Endometrial microvascular endothelial cells (primary cell): ENCODE measurements around the gene TMEM125. TPM values are rescaled to one million over a fixed set of nuclear protein-coding genes. Genes with fewer than 3 reads are reported as not detected.

Source experiments
- in situ Hi-C: cut with HindIII; loops from 2 replicates; pipeline ENCODE4 v1.10.0; 2017; ENCODE audit warnings: low sequenced_read_pairs, low pct_unique_long_range_greater_than_20kb; ENCODE audit errors: inconsistent ontology term
- total RNA-seq: library from RNA; depleted of rRNA; stranded (reverse); fragments of >200 nt; gene quantifications from one replicate; pipeline ENCODE4 v1.2.3, GENCODE V29; 2015; ENCODE audit errors: inconsistent ontology term

TMEM125 gene
- total RNA-seq, 1 donor from 2014 or later: not detected

DNA sequence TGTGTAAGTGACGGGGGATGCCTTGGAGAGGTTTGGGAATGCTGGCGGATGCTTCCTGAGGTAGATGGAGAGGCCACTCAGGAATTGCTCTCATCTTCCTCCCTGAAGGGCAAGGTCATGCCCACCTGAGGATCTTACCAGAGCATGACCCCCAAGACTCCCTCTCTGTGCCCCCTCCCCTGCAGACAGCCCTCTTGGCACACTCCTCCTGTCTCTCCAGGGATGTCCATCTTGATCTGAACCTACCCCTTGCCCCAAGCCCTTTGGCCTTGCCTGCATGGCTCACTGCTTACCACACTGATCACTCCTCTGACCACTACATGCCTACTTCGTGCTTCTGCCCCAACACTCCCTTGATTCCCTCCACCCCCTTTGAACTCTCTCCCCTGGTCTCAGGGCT, 50.0 kb downstream of the TMEM125 start:
- in situ Hi-C loops: no loop called here

GRCh38 chr1:43321331-43321891, 51.6 kb downstream of the TMEM125 start:
- in situ Hi-C loops: no loop called here

DNA sequence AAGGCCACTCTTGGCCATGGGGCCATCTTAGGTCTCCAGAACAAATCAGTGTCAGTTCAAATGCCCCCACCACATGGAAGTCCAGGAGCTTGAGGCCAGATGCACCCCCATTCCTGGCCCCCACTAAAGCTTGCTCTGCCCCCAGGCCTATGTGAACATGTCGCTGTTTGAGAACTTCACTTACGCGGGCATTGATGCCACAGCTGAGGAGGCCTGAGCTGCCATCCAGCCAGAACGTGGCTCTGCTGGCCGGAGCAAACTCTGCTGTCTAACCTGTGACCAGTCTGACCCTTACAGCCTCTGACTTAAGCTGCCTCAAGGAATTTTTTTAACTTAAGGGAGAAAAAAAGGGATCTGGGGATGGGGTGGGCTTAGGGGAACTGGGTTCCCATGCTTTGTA, 52.7 kb downstream of the TMEM125 start:
- in situ Hi-C loops: no loop called here

Other genes with a start within 250 kb of the TMEM125 start
- 184 TPM for gene EBNA1BP2, start 97.7 kb upstream of the TMEM125 start, total RNA-seq
- gene CFAP57, start 97.7 kb upstream of the TMEM125 start, total RNA-seq: not detected
- not detected for gene C1orf210, start 15.6 kb downstream of the TMEM125 start, total RNA-seq
- gene TIE1, start 31.0 kb downstream of the TMEM125 start, total RNA-seq: 302 TPM
- not detected for gene MPL, start 67.8 kb downstream of the TMEM125 start, total RNA-seq
- 251 TPM for gene CDC20, start 89.0 kb downstream of the TMEM125 start, total RNA-seq
- gene ELOVL1, start 98.0 kb downstream of the TMEM125 start, total RNA-seq: 115 TPM
- 51.3 TPM for gene MED8, start 119.8 kb downstream of the TMEM125 start, total RNA-seq
- 10.9 TPM for gene SZT2, start 119.9 kb downstream of the TMEM125 start, total RNA-seq
- 159 TPM for gene HYI, start 183.9 kb downstream of the TMEM125 start, total RNA-seq